AG10803 (cell line): ENCODE data around the gene FNIP2.

Source experiments
- DNase-seq: peaks from one replicate; pipeline ENCODE4 v3.0.0; 2010; ENCODE audit warnings: low read depth
- H3K4me3 ChIP-seq: 2 replicates; pipeline ENCODE4 v1.5.1; 2011; ENCODE audit warnings: mild to moderate bottlenecking, low read length, control low read depth
- TF ChIP-seq, protein P1 (sequence below): conservative IDR thresholded peaks from 2 replicates; pipeline ENCODE4 v1.5.1; 2011; ENCODE audit warnings: mild to moderate bottlenecking, low read length, control low read depth, inconsistent platforms

Gene FNIP2

DNA sequence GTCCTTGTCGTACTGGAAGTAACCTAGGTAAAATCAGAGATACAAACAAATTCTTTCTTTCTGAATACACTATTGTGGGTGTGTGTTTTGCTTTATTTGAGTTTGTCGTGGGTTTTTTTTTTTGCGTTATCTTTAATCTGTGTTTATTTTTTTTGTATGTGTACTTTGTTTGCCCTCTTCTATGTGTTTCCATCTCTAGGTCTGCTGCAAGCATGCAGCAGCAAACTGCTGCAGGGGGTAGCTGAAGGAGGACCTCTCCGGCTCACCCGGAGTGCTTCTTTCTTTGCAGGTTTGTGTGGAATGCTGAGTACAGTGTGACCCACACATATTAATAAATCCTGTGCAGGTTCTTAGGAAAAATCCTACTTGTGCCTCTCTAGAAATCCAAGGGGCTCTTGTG lies 64.8 kb downstream of the FNIP2 start:
- no peak for DNase-seq
- TF ChIP-seq, protein P1, sequence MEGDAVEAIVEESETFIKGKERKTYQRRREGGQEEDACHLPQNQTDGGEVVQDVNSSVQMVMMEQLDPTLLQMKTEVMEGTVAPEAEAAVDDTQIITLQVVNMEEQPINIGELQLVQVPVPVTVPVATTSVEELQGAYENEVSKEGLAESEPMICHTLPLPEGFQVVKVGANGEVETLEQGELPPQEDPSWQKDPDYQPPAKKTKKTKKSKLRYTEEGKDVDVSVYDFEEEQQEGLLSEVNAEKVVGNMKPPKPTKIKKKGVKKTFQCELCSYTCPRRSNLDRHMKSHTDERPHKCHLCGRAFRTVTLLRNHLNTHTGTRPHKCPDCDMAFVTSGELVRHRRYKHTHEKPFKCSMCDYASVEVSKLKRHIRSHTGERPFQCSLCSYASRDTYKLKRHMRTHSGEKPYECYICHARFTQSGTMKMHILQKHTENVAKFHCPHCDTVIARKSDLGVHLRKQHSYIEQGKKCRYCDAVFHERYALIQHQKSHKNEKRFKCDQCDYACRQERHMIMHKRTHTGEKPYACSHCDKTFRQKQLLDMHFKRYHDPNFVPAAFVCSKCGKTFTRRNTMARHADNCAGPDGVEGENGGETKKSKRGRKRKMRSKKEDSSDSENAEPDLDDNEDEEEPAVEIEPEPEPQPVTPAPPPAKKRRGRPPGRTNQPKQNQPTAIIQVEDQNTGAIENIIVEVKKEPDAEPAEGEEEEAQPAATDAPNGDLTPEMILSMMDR = no peak
- no peak overlapping the region for H3K4me3 ChIP-seq

DNA sequence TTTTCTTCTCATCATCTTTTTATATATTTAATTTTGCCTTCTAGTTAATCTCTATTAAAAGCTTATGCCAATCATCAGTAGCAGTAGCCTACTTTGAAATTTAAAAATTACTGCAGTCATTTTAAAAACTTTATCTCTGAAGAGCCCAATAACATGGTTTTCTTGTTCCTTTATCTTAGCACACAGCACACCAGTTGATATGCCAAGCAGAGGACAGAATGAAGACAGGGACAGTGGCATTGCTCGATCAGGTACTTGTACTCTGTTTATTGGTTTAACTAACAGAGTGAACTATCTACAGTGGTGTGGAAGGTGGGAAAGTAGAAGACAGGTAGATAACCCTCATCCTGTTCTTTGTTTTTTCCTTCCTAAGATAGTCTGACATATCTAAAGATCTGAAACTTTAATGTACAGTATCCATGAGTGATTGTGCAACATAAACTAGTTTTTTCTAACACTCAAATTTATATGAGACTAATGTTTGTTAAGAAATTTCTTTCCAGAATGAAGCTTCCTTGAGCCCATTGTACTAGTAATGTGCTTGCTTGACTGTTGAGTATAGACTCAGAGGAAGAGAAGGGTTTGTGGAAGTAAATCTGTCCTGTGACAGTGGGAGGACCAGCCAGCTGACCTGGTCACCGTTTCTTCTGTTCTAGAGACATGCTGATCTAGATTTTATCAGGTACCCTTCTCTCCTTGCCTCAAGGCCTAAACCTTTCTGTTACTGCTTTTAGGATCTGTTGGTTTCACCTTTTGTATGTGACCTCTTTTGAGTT lies 66.6 kb downstream of the FNIP2 start:
- TF ChIP-seq, protein P1 = no peak
- no peak overlapping the region for H3K4me3 ChIP-seq
- no peak for DNase-seq

DNA sequence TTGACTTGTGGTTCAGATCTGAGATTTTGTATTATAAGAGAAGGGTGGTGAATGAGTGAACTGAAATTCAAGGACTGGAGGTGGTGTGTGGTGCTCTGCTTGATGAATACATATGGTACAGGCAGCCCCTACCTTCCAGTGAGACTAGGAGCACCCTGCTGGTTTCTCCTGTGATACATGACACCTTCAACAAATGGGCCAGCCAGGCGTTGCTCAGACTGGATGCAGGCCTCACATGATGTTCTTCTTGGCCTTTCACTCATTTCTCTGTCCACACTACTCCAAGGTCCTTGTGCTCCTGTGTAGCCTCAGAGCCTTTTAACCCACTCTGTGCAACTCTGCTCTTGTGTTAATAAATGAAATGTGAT lies 67.2 kb downstream of the FNIP2 start:
- no peak for DNase-seq
- H3K4me3 ChIP-seq = no peak overlapping the region
- TF ChIP-seq, protein P1 = no peak

DNA sequence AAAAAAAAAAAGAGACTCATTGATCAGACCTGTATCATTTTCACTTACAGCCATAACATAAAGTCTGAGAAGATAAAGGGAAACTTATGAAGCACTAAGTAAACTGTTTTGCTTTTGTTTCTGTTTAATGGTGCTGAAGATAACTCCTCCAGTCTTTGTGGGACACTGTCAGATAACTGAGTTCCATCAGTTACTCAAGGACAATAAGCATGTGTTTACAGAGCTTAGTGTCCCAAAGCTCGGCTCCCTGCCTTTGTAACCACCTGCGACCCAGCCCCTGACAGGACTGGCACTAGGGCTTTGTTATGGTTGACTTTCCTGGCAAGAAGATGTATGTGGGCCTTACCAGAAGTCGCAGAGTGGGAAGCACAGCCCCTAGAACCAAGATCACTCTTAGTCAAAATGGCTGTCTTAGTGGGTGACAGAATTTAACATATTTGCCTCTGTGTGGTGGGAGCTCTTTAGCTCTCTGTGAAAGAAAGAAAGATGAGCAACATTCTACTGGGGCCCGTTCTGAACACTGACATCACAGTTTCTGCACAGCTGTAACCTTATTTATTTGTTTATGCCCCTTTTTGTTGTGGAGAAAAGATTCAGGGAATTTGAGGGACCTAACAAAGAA lies 68.1 kb downstream of the FNIP2 start:
- DNase-seq = no peak
- TF ChIP-seq, protein P1 = no peak
- H3K4me3 ChIP-seq = no peak overlapping the region

DNA sequence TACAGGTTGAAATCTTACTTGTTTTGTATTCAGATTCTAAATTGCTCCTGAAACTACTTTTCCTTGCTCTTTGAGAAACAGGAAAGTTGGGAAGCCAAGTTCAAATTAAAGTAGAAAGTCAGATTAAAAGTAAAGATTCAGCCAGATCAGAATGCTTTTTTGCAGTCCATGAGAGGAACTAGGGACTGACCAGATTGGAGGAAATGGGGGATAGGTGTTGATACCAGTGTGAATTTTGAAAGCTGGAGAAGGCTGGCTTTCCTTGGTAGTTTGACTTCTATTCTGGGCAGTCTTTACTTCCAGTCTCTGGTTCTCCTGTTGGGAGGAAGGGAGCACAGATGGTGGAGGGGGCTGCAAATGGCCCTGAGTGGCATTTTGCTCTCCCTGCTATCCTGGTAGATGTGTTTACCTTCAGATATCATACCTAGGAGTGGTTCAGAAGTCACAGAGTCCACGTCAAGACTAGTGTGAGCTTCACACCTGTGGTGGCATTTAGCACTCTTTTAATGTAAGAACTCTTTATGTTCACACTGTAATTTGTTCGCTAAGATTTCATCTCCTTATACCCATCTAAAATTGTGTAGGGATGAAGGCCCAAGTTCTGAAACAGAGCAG lies 68.8 kb downstream of the FNIP2 start:
- no peak overlapping the region for H3K4me3 ChIP-seq
- TF ChIP-seq, protein P1 = no peak
- no peak for DNase-seq

DNA sequence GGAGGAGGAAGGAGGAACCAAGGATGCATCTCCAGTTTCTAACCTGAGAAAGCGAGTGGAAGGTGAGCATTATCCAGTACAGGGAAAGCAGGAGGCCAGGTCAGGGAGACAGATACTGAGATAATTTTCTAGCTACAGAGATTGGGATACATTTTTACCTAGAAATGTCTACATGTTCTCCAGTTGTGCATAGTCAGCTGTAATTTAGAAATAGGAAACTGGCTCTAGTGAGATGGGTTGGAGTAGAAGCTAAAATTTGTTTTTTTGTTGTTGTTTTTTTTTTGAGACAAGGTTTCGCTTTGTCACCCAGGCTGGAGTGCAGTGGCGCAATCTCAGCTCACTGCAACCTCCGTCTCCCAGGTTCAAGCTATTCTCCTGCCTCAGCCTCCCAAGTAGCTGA lies 71.3 kb downstream of the FNIP2 start:
- TF ChIP-seq, protein P1 = no peak
- DNase-seq = no peak
- no peak overlapping the region for H3K4me3 ChIP-seq

DNA sequence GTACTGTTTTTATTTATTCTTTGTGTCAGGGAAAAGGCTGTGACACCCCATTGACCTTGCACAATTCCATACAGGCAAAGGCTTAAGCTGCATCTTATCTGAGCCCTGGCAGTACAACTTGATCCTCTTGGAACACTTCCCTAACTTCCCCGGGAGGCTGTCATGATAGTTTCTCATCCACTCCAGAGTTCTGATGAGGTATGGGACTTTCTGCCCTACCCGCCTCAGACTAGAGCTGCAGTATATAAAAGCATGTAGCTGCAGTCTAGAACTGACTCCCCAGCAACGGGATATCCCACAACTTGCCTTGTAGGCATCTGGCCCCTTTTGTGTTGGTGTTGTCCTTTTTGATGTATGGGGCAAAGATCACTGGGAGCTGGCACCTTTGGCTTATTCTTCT lies 72.7 kb downstream of the FNIP2 start:
- H3K4me3 ChIP-seq = no peak overlapping the region
- TF ChIP-seq, protein P1 = no peak

More for the DNA sequence above, 72.7 kb downstream of the FNIP2 start:
- no peak for DNase-seq
